Measurements from ENCODE around the gene NRG2. TPM values are rescaled to one million over a fixed set of nuclear protein-coding genes. Genes with fewer than 3 reads are reported as not detected.

The NRG2 gene
- total and polyA plus RNA-seq, 2 experiments from 2014 or later = 0.37 to 1.3 TPM

- Histone ChIP-seq H3K27ac (ENCODE audit: low read depth) (no peak overlapping the region), H3F3A (replicated peaks; ENCODE audit: low read depth) (no peaks in the 10 kb centered on the region), H3K4me1 (ENCODE audit: insufficient read depth) (0 out of 2 replicates have a peak, but pooled peaks cover 4% of the 10 kb centered on the region), H3K36me3 (ENCODE audit: insufficient read depth) (no peaks in the 10 kb centered on the region), H3K4me2 (no peak overlapping the region), H4K20me1 (replicated peaks; ENCODE audit: insufficient read depth) (no peaks in the 10 kb centered on the region), H3K79me2 (replicated peaks; ENCODE audit: insufficient read depth) (no peaks in the 10 kb centered on the region), H2AFZ (no peak overlapping the region), H3K9me2 (ENCODE audit: insufficient read depth) (no peaks in the 10 kb centered on the region), H3K4me3 (no peak overlapping the region), H3K27me3 (ENCODE audit: insufficient read depth) (no peaks in the 10 kb centered on the region; the same call in 1 of the 2 replicates)
- DNase-seq (ENCODE audit: low spot score) (no peak), ATAC-seq (no peak)
- no peaks in the 10 kb centered on the region for H3K36me3 Mint-ChIP-seq (ENCODE audit: low read depth)
- H3K27ac Mint-ChIP-seq = no peak overlapping the region
- H3K4me1 Mint-ChIP-seq = peaks cover 9% of the 10 kb centered on the region; the same call in 2 of the 3 replicates
- no peak overlapping the region for H3K4me3 Mint-ChIP-seq
- no peaks in the 10 kb centered on the region for H3K9me3 Mint-ChIP-seq
- TF ChIP-seq EZH2 (IDR thresholded peaks at IDR 0.05; ENCODE audit: low read depth, unreplicated experiment) (no peak), POLR2AphosphoS5 (IDR thresholded peaks at IDR 0.05; ENCODE audit: low read depth) (no peak), ZNF462 (CRISPR knock-in tag; IDR thresholded peaks at IDR 0.05) (no peak), NANOG (IDR thresholded peaks at IDR 0.05; ENCODE audit: borderline replicate concordance) (no peak), ETS1 (IDR thresholded peaks at IDR 0.05) (no peak), STAT1 (IDR thresholded peaks at IDR 0.05; ENCODE audit: unreplicated experiment) (no peak), ZNF114 (CRISPR knock-in tag; IDR thresholded peaks at IDR 0.05) (no peak), ZNF331 (CRISPR knock-in tag; IDR thresholded peaks at IDR 0.05; ENCODE audit: low read depth) (no peak), CREB1 (CRISPR knock-in tag; IDR thresholded peaks at IDR 0.05; ENCODE audit: low read depth) (no peak), EZH2phosphoT487 (IDR thresholded peaks at IDR 0.05; ENCODE audit: unreplicated experiment) (no peak), CTCF (conservative IDR thresholded peaks at IDR 0.05; ENCODE audit: low read depth in 2 of 2) (no peak), REST (IDR thresholded peaks at IDR 0.05; ENCODE audit: unreplicated experiment) (no peak), JUNB (IDR thresholded peaks at IDR 0.05; ENCODE audit: unreplicated experiment) (no peak)
- H3K27me3 Mint-ChIP-seq (ENCODE audit: insufficient read depth, low read depth, poor library complexity) = peaks cover 8% of the 10 kb centered on the region
Measured at GRCh38 chr5:139862313-139862712, 180.8 kb downstream of the NRG2 start.

Data from GM23338 (cell line).